ENCODE measurements around the gene IL17RA.
A peak's percentile ranks its signal among the peaks of the same experiment; 100 is the strongest.
"Not testable (repeated sequence)": the region's sequence is repeated elsewhere in the genome, so short reads cannot be mapped to it uniquely, and the experiment has no call there.

IL17RA gene, protein sequence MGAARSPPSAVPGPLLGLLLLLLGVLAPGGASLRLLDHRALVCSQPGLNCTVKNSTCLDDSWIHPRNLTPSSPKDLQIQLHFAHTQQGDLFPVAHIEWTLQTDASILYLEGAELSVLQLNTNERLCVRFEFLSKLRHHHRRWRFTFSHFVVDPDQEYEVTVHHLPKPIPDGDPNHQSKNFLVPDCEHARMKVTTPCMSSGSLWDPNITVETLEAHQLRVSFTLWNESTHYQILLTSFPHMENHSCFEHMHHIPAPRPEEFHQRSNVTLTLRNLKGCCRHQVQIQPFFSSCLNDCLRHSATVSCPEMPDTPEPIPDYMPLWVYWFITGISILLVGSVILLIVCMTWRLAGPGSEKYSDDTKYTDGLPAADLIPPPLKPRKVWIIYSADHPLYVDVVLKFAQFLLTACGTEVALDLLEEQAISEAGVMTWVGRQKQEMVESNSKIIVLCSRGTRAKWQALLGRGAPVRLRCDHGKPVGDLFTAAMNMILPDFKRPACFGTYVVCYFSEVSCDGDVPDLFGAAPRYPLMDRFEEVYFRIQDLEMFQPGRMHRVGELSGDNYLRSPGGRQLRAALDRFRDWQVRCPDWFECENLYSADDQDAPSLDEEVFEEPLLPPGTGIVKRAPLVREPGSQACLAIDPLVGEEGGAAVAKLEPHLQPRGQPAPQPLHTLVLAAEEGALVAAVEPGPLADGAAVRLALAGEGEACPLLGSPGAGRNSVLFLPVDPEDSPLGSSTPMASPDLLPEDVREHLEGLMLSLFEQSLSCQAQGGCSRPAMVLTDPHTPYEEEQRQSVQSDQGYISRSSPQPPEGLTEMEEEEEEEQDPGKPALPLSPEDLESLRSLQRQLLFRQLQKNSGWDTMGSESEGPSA

DNA sequence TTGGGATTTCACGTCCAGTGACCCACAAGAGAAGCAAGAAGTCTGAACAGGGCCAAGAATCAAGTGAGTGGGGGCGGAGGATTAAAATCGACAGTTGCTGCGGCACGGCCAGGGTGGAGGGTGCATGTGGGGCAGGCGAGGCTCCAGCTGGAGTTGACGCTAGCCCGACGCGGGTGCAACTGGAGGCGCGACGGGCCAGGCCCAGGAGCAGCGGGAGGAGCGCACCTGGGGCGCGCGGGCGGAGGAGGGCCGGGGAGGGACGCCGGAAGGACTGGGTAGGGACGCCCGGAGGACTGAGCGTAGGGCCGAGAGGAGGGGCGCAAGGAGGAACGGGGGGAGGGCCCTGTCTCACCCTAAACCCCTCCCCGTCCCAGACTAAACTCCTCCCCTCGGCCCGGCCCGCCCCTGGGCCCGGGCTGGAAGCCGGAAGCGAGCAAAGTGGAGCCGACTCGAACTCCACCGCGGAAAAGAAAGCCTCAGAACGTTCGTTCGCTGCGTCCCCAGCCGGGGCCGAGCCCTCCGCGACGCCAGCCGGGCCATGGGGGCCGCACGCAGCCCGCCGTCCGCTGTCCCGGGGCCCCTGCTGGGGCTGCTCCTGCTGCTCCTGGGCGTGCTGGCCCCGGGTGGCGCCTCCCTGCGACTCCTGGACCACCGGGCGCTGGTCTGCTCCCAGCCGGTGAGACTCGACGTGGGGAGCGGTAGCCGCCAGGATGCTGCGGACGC is at the start of gene IL17RA:
TSS of gene IL17RA (plus strand) at position 447 of the 723 bp plus-strand sequence. CDS start at position 539, 92 bp downstream.
- peak; percentile 85 for DNase-seq

DNA sequence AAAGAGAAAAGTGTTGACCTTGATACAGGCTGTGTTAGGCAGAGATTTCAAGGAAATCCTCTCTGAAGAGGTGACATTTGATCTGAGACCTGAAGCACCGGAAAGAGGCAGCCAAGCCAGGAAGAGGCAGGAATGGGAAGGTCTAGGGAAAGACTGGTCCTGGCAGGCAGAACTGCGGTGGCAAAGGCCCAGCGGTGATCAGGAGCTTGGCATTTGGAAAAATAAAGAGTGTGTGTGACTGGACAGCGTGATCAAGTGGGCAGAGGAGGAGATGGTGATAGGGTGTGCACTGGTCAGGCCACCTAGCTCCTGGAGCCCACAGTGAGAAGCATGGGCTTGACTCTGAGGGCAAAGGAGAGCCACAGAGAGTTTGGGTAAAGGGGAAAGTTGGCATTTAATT is 49.6 kb upstream of the IL17RA start:
- DNase-seq, result no peak

DNA sequence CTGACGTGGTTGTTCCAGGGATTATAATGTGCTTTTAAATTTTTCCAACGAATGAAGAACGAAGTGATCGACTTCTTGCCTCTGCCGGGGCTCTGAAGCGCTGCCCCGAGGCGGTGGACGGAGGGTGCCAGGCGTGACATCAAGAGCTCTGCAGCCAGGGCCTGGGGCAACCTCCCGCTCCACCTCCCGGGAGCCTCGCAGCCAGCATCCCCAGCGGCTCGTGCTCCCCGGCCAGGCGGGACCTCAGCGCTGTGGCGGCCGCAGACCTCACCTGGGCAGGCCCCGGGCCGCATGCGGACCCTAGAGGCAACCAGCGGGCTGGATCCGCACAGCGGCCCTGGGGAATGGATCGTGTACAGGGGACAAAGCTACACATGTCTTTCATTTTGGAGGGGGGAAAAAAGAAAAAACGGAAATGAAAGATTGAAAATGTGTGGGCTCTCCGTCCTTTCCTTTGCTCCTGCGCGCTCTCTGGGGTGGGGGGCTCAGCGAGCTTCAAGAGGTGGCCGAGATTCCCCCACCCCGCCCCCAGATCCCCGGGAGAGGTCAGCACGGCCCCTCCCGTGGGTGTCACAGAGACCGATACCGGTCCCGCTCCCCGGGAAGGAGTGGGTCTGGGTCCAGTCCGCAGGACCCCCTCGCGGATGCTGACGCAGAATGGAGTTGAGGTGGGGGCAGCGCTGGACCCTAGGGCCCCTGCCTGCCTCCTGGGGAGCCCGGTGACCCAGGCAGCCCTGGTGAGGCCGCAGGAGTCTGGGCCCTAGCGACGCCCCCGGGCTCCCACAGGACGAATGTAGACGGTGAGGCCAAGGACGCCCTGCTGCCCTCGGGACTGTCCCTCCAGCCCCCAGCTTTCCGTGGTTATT is 48.6 kb upstream of the IL17RA start:
- DNase-seq, result not testable (repeated sequence)

DNA sequence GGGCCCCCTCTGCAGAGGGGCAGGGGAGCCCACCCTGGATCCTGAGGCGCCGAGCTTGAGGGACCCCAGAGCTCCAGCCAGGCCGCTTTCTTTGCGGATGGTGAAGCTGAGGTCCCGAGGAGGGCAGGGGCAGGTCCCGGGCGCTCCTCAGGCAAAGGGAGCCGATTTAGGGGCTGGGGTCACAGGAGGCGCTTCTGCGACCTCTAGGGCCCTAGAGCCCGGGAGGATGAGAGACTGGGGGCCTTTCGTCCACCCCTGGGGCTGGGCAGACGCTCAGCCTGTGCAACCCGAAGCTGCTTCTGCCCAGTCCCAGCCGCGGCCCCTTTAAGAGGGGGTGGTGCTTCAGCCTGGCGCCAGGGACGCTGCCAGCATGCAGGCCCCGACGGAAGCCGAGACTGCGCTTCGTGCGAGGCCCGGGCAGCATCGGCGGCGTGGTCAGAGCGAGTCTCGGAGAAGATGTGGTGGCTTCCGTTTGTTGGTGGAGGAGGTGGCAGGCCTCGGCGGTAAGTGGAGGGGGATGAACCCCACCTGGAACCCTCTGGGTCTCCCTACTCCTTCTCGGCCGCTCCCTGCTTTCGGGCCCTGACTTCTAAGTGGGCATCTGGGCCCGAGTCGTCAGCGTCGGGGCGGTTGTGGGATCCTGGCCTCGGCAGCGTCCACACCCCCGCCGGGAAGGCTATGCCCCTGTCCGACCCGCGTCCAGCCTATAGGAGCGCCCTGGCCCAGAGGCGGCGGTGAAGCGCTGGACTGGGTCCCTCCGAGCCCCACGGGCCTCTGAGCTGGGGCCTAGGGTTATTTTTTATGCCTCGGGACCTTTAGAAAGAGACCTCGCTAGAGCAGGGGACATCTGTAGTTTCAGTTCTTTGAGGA is 47.7 kb upstream of the IL17RA start:
- DNase-seq, result not testable (repeated sequence)

DNA sequence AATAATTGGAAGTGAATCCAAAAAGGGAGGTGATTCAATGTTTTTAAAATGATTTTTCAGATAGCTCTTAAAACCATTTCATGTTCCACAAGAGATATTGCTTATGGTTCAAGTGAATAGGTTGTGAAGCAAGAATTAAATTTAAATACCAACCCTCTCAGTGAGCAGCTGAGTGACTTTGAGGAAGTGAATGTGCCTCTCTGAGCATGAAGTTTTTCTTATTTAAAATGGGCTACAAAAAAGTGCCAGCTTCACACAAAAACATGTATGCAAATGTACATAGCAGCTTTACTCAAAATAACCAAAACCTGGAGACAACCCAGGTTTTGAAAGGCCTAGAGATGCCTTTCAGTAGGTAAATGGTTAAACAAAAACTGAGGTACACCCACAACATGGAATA is 41.3 kb upstream of the IL17RA start:
- no peak for DNase-seq

DNA sequence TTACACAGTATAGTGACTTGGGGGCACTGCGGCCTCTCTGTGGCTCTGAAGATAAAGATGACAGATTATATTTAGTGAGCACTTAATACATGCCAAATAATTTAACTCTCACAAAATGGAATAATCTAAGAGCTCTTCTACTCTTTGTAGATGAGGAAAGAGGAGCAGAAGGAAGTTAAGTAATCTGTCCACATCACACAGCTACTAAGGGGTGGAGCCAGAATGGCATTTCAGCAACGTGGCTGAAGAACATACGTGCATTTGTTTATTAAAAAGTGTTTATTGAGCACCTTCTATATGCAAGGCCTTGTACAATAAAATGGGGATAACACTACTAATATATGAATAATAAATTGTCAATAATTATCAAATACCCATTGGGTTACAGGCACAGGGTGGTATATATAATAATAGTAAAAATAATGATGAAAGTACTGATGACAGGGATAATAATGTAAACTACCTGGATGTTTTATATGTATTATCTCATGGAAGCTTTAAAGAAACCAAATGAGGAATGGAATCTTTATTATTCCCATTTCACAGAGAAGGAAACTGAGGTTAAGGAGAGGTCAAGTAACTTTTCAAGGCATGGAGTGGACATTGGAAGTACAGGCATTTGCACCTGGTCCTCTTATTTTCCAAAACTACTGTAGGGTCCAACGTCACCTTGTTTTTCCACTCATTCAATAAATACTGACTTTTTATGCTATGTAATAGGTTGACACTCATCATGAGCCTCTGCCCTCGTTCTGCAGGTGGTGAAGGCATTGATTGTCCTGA is 38.0 kb upstream of the IL17RA start:
- no peak for DNase-seq

DNA sequence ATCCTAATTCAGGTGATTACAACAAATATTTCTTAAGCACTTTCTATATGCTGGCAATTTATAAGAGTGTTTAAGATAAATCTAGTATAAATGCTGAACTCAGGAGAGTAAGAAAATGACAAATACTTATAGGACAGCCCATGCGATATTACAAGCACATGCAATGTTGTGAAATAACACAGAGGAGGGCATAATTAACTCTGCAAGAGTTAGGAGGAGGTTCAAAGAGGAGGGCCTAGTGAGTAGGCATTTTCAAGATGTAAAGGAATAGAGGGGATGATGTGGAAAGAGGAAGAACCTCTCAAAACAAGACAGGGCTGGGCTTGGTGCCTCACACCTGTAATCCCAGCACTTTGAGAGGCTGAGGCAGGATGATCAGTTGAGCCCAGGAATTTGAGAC is 37.1 kb upstream of the IL17RA start:
- no peak for DNase-seq

DNA sequence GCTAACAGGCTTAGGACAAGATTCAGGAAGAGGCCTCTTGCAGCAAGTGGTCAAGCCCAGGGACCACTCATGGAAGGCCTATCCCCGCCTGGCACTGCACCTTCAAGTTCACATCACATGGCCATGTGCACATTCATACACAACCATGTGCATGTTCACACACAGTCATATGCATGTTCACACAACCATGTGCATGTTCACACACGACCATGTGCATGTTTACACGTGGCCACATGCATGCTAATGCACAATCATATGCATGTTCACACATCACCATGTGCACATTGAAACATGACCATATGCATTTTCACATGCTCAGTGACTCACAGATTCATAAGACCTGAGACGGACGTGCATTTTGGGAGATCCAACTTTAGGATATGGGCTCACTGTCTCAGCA is 28.7 kb upstream of the IL17RA start:
- DNase-seq, result no peak

DNA sequence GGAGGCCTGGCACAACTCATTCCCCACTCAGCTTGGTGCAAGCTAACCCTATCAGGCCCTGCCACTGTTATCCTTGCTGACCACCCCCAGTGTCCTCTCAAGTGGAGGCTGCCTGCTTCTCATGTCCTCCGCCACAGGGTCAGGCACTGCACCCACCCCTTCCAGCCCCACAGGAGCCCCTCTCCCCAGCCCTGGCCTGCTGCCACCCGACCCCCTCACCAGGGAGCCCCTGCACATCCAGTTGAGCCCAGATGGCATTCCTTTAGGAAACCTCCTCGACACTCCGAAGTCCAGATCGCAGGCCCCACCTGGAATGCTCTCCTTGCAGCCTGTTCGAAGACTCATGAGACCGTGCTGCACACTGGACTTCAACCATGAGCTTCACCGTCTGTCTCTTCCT is 28.0 kb upstream of the IL17RA start:
- no peak for DNase-seq

DNA sequence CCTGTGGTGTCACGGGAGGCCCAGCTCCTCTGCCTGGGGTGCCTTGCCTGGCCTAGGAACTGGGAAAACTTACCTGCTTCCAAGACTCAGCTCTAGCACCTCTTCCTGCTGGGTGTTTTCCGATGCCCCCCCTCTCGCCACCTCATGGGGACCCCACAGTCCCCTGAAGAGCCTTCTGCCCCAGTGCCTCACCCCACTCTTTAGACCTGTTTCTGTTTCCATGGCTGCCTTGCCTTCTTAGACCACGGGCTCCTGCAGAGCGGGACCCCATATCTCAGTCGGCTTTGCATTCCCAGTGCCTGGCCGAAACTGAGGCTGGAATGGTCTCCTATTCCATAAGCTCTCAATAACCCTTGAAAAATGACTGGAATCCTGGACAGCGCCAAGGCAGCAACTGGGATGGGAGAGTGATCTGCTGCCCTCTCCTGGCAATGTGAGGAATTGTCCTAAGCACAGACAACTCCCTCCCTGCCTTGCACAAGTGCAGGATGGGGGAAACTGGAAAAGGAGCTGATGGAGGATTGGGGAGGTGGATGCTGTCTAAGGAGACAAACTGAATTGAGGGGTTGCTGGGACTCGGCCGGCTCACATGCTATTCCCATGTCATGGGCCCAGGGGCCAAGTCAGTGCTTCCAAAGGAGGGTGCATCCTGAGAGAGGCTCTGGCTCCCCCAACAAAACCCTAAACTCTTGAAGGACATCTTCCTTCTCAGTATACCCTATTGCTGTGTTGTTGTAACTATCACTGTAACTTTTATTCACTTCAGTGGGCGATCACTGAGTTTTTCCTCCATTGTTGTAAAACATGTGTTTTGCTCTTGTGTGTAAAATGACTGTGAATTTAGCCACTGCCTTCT is 26.6 kb upstream of the IL17RA start:
- DNase-seq, result peak; percentile 49

DNA sequence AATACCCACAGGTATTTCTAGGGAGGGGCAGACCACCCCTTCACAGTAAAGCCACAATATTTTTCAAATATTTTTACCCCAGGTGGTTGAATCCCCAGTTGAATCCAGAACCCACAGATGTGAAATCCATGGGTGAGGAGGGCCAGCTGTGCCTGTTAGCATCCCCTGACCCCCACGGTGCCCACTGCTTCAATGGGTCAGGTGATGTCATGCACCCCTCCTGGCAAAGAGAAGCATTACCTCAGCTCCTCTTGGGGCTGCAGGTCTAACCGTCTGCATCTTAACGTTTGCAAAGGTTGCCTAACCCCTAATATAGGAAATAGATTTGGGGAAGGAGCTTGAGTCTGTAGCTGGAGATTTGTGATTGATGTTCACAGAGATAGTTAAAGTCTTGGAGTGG is 24.7 kb upstream of the IL17RA start:
- no peak for DNase-seq

DNA sequence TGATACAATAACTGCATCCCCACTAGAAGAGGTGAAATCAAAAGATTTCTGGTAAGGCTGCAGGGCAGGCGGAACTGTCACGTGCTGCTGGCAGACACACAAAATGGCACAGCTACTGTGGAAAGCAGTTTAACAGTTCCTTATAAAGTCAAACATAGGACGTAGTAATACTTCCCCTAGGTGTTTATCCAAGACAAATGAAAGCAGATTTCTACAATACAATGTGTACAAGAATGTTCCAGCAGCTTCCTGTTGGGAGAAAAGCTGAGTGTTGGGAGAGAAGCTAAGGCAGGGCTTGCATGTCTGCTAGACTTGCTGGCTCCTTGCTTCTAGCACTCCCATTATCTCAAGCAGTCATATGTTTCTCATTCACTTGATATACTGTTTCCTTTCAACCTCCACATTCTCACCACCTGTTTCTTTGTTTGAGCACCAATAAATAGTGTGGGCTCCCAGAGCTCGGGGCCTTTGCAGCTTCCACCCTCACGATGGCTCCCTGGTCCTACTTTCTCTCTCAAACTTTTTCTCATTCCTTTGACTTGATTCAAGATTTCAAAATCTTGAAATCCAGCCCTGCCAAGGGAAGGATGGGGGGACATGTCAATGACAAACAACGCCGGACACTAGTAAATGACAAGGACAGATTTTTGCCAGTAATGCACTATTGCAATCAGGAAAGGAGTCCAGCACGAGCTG is 21.2 kb upstream of the IL17RA start:
- DNase-seq, result no peak

DNA sequence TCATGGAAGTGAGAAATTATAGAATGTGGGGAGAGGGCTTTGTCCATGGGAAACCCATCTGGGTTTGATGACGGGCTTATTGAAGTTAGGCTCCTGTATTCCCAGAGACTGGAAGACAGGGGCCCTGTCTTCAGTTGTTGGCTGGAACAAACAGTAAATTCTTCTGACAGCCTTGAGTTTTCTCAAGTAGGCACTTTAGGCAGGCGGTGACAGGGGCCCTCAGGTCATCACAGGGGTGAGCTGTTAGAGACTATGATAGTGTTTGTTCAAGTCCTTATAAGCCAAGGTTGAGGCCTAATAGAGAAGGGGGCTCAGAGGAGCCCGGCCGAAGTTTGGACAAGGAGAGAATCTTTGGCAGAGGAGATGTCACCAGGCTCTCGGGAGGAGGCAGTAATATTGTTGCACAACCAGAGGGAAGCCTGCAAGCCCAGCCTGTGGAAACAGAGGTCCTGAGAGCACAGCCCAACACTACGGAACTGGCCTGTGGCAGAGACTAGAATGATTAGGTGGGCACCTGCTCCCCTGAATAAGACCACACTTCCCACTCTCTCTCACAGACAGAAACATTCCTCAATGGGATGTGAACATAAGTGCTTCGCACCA is 20.2 kb upstream of the IL17RA start:
- no peak for DNase-seq

DNA sequence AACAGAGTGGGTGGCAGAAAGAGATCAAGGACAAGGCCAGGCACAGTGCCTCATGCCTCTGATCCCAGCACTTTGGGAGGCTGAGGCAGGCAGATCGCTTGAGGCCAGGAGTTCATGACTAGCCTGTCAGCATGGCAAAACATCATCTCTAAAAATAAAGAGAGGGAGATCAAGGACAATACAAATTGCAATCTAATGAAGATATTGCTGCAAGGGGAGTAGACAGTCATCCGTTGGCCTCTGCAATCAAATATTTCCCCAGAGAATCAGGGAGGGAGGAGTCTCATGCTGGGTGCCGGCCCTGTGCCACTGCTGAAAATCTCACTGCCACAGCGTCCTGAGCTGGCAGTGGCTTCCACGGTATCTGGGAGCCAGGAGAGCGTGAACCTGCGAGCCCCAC is 19.4 kb upstream of the IL17RA start:
- no peak for DNase-seq

DNA sequence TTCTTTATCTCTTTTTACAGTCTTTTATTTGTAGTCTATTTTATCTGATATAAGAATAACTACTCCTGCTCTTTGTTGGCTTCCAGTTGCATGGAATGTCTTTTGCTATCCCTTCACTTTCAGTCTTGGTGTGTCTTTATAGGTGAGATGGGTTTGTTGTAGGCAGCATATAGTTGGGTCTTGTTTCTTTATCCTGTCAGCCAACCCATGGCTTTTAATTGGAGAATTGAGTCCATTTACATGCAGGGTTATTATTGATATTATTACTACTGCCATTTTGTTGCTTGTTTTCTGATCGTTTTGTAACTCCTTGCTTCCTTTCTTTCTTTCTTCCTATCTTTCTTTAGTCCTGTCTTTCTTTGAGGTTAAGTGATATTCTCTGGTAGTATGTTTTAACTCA is 11.9 kb upstream of the IL17RA start:
- no peak for DNase-seq

DNA sequence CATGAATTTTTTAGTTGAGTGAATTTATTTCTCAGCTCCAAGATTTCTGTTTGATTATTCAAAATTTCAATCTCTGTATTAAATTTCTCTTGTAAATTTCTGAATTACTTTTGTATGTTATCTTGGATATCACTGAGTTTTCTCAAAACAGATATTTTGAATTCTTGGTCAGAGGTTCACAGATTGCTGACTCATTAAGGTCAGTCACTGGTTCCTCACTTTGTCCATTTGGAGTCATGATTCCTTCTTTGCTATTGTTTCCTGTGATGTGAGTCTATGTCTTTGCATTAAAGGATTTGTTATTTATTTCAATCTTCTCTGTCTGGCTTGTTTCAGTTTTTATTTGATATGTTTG is 10.2 kb upstream of the IL17RA start:
- DNase-seq, result no peak

DNA sequence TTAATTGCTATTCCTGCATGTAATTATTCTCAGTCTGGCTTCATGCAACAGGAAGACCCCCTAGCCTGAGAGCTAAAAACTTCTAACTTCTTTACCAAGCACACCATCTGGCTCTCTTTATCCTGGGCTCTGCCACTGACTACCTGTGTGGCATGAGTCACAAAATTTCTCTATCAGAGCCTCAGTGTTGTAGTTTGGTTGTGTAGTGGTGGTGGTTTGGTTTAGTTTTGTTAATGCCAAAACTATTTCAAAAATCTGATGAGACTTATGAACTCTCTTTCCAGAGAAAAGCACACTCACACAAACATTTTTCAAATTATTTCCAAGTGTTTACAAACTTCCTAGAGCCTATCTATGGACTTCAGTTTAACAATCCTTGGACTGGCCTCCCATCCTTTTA is 7.5 kb upstream of the IL17RA start:
- DNase-seq, result no peak

DNA sequence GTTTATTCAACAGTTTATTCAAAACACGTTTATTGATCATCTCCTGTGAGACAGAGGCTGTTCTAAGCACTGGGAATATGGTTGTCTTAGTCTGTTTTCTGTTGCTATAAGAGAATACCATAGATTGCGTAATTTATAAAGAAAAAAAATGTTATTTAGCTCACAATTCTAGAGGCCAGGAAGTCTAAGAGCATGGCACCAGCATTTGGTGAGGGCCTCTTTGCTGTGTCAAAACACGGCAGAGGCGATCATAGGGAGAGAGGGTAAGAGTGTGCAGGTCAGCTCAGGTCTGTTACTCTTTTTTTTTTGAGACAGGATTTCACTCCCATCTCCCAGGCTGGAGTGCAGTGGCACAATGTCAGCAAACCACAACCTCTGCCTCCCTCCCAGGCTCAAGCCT is 5.2 kb upstream of the IL17RA start:
- DNase-seq, result no peak

DNA sequence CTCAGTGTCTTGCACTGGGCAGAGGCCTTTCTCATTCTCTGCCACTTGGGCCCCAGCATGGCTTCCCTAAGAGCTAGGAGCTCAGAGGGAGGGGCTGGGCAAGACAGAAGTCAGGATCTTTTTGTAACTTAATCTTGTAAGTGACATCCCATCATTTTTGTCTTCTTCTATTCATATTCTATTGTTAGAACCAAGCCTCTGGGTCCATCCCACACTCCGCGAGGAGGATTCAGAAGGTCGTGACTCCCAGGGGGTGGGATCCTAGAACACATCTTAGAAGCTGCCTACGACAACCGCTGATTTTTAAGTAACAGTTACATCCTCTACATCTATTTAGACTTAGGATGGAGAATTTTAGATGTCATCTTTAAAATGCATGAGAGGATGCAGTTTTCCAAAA is 1.5 kb upstream of the IL17RA start:
- no peak for DNase-seq
